HG03064 (cell line): ENCODE results near the gene ADAMTS17.

Experiments
- ATAC-seq: cut with Tn5 transposase; IDR thresholded peaks from one replicate; pipeline ENCODE4 v1.9.1; 2021; ENCODE audit warnings: low read depth; ENCODE audit not compliant: unreplicated experiment

Gene ADAMTS17

DNA sequence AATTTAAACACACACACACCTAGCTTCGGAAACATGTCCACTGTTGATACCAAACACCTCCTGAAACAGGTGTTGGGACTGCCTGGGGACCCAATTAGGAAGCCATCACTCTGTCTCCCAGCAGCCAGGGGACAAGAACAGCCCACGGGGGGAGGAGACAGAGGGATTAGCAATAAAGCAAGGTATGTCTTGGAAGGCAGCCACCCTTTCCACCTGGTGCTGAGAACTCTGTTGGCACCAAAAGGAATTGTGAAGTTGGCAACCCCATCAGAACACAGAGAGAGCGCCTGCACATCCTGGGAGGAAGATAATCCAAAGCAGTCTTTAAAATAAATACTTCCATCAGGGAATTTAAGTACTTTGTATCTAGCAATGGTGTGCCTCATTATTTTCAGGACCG lies 111.0 kb downstream of the ADAMTS17 start:
- ATAC-seq: no peak

DNA sequence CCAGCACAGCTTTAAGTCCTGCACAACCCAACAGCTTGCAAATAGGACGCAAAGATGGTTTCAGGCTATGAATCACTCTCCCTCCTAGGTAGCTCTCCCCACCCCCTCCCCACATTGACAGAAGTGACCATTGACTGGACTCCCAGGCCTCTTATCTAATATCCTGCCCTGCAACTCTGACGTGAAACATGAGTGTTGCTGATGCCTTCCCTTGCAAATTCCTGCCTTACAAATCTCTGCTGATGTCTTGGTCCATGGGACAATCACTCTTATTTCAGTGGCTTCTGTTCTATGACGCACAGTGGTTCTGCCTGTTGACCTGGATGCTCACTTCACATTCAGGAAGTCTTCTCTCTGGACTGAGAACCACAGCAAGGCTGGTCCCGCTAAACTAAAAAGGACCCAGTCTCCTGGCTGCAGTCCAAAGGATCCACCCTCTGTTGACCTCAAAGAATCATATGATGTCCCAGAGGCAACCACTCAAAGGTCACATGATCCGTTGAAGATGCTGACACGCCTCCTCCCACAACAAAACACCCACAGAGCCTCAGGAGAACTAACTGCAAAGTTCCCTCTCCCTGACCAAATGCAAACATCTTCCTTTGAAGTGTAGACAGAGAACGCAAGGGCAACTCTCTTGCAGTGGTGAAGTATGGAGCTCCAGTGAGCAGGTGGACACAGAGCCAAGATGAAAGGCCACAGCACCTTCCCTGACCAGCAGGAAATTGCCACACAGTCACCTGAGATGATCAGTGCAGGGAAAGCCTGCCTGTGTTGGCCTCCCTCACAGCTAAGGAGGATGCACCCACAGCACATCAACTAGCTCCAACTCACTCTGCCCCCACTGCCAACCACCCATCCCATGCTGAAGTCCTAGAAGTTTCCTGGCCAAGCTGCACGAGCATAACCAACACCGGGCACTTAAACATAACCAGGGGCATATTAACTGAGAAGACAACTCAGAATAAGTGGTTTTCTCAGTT lies 112.3 kb downstream of the ADAMTS17 start:
- ATAC-seq: no peak

DNA sequence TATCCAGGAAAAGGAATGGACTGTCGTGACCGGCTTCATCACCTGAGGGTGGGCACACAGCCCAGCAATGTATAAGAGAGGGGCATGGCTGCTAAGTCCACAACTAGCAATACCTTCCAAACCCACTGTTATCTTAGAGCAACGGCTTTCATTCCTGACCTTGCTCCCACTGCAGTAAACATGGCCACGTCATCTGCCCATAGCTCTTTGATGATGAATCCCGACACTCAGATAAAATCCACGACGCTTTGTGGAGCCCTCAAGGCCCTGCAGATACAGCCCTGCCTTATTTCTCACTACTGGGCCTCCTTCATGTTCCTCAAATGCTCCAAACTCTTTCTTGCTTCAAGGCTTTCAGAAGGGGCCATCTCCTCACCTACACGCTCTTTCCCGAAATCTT lies 114.0 kb downstream of the ADAMTS17 start:
- no peak for ATAC-seq

DNA sequence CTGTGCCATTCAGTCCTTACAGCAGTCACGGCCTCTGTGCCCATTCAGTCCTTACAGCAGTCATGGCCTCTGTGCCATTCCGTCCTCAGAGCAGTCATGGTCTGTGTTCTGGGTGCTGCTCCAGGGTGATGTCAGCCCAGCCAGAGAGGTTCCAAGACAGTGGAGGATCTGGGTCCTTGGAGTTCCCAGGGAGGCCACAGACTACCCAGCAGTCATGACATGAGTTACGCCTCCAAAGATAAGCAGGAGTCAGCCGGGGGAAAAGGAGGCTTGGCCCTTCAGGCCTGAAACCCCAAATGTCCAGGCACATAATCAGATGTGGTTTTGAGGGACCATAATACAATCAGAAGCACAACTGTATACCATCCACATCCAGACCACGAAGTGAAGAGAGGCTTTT lies 115.7 kb downstream of the ADAMTS17 start:
- ATAC-seq: no peak

DNA sequence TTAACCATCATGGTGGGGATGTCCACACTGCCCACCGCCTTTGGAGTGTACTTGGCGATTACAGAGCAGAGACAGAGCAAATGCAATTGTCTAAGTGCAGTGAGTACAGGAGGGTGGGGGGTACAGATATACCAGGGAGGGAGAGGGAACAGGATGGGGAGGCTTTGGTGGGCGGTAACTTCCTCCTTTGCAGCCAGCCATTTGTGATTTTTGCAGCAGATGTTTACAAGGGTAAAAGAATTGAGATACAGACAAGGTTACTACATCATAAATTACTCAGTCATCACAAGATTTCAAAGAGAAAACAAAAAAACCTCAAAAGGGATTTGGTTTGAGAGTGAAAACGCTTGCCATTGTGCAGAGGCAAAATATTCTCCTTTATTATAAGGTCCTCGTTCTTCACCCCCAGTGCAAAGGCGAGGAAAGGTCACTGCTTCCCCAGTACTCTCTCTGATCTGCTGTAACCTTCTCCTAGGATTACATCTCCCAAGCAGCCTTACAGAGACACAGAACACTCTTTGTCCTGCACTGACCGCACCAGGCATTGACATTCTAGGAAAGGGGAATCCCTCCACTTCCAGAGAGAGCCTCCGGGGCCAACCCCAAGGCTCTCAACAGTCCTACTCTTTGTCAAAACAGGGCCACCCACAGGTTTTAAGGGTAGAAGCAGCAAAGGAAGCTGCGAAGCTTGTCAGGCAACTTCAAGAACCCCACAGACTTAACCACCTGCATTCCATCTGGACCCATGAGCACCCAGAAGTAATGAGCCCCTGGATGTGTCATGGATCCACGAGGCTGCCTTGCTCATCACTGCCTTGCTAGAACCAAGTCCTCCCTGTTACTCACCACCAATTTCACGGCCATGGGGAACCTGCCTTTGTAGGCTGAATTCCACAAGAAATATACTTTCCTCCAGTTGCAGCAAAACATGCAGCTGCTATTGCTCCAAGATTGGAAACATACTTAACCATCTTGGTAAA lies 117.3 kb downstream of the ADAMTS17 start:
- ATAC-seq: no peak

DNA sequence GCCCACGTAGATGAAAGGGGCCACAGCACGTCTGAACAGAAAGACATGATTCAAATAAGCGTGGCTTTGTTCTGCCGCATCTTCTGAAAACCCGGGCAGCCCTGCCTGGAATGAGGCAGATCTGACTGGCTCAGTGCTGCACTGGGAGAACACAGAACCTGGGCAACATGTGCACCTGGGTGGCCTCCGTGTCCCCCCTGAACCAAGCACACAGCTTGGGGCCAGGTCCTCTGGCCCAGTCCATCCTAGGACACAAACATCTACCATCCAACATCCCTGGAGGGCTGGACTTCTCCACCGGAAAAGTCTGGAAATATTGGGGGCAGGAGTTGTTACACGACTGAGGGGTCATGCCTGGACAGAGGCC lies 119.4 kb downstream of the ADAMTS17 start:
- ATAC-seq: no peak

DNA sequence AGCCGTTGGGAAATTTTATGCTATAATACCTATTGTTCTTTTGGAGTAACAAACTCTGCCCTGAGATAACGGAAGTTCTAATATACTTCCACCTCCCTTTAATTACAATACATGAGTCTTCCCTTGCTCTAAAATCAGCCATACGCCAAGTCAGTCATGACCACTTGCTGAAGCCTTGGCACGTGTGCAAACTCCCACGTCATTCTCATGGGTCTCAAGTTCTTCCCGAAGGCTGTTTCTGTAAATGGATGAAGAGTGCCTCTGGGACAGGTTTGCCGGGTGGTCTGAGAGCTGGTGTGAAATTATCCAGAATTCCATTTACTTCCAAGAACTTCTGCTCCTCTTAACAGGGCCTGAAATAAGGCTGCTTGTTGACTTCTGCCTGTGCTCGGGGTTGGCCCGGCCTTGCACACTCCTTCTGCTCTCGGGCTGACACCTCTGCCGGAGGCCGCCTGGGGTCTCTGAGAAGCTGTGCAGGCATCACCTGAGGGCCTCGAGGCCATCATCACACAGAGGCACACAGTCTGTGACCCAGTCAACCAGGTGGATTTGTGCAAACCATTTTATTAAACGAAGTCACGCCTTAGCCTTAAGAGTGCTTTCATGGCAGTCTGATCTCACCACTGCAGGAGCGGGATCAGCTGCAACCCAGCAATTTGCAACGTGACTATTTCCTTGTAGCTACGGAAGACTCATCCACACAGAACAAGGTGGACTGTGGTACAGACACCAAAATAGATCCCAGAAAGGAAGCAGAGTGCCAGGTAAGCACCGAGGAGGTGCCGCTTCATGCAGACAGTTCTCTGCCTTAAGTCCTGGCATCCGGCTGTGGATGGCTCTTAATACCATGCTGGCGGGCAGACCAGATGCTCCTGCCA lies 120.1 kb downstream of the ADAMTS17 start:
- ATAC-seq: no peak

DNA sequence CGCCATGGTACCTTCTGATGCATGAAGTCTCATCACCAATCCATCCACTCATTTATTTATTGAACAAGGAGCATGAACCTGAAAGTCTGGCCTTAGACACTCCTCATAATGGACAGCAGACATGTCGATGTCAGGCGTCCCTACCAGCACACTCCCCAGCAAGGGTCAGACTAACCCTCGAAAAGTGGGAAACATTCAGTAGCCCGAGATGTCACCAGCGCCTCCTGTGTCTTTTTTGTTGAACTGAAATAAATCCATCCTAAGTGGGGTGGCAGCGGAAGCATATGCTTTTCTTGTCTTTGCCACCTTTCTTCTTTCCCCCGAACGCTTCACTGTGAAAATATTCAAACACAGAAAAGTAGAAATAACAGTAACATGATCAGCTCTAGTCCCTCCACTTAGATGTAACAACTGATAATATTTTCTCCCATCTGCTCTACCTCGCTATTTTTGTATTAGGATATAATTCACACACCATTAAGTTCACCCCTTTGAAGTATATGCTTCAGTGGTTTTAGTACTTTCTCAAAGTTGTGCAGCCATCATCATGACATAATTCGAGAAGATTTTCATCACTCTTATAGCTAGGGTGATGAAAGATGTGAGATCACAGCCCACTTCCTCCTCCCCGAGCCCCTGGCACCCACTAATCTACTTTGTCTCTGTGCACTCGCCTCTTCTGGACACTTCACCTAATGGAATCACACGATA lies 121.6 kb downstream of the ADAMTS17 start:
- ATAC-seq: no peak

DNA sequence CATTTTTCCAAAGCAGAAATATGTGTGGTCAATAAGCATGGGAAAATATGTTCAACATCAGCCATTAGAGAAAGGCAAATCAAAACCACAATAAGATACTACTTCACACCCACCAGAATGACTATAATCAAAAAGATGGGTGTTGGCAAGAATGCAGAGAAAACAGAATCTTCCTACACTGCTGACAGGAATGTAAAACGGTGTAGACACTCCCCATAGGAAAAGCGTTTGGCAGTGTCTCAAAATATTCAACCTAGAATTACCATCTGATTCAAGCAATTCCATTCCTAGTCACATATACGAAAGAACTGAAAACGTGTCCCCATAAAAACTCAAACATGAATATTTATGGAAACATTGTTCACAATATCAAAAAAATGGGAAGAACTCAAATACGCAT lies 123.3 kb downstream of the ADAMTS17 start:
- ATAC-seq: no peak

DNA sequence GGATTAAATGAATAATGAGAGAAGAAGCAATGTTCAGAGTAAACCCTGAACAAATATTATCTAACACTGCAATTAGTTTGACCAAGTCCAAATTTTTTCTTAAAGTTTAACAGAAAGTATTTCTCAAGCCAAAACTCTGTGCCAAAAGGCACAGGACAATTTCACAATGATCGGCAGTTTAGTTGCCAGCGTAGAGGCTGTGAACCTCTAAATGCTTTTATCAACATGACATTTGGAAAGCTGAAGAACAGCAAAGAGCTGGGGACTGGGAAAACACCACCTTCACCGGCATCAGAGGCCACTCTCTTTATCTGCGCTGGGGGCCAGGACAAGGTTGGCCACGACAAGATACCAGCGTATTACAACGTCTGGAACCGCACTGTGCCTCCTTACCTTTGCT lies 125.6 kb downstream of the ADAMTS17 start:
- ATAC-seq: no peak

DNA sequence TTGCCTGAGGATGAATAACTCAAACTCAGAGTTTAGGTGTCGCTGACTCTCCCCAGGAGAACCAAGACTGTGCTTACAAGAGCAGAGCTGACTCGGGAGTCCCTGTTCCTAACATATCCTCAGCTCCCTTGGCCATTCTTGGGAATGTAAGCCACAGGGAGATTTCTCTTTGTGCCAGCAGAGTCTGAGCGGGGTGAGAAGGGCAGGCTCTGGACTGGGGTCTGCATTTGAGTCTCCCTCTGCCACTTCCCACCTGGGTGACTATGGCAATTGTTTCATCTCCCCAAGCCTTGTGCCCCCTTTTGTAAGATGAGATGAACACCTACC lies 126.0 kb downstream of the ADAMTS17 start:
- ATAC-seq: no peak

DNA sequence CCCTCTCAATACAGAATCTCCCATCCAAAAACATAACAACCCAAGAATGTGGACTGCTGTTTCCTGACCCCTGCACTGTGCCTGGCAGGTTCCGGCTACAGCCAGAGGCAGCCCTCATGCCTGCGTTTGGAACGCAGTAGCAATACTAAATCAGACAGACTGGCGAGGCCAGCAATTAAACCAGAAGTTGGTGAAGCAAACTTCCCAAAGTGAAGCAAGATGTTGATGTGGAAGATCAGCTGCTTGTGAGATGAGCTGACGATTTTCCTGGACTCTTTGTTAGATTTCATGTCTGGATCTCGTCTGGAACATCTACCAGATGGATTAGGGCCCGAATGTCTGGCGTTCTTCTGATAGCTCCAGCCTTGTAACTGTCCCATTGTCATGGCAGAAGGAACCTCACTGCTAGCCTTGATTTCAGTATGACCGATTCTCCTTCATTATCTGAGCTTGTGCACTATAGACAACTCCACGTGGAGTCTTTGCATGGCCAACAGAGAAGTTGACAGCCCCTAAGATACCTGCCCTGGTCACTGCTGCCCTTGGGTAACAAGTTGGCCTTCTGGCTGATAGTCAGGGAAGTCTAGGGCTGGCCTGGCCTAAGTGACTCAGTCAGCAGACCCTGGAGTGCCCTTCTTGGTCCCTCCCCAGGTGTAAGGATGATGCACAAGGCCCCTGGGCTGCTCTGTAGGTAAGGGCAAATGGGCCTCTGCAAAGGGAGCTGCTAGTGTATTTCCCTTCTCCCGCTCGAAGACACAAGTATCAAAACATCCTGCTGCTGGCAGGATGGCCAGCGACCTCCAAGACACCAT lies 126.5 kb downstream of the ADAMTS17 start:
- ATAC-seq: no peak

DNA sequence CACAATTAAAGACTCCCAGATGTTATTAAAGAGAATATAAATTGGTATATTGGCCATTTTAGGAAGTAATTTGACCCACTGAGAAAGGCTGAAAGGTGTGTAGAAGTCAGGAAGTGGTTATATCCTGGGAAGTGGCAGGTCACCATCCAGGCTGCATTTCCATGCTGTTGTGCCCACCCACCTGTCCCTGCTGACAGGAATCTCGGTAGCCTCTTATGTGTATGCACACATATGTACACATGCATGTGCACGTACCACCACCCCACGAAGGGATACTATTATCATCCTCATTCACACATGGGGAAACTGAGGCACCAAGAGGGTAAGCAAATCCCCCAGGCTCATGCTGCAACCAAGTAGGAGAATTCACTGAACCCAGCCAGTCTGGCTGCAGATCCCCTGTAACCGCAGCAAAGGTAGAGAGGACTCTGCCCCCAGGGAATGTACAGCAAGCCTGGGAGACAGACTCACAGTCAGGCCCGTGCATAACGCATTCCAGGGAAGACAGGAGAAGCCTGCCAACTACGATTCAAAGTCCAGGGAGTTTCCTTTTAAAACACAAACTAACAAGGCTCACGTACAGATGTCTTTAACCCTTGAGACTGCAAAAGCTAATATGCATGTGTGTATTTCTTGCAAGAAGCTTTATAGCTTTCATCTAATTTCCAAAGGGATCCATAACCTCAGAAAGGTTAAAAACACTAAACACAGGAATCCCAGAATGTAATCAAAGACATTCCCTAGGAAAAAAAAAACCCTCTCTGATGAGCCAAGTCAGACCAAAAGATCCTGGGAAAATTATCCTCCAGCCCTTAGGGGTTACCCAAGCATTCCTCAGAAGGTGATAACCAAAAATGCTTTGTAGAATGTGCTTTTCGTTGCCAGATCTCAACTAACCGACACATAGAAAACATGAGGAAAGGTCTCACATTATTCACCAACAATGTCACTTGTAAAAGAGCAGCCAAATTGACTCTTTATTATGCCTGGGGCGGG lies 129.6 kb downstream of the ADAMTS17 start:
- no peak for ATAC-seq

DNA sequence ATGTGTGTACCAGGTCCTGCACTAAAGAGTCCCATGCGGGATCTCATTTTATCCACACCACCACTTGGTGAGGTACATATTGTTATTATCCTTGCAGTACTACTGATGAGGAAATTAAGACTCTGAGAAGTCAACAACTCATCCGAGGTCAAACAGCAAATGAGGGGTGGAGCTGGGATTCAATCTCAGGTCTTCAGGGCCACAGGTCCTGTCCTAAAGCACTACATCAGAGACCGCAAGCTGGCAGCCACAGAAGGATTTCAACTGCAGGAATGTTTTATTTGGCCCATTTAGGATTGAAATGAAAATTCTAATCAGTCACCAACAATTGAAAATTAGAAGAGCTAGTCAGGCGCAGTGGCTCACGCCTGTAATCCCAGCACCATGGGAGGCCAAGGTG lies 131.4 kb downstream of the ADAMTS17 start:
- no peak for ATAC-seq

DNA sequence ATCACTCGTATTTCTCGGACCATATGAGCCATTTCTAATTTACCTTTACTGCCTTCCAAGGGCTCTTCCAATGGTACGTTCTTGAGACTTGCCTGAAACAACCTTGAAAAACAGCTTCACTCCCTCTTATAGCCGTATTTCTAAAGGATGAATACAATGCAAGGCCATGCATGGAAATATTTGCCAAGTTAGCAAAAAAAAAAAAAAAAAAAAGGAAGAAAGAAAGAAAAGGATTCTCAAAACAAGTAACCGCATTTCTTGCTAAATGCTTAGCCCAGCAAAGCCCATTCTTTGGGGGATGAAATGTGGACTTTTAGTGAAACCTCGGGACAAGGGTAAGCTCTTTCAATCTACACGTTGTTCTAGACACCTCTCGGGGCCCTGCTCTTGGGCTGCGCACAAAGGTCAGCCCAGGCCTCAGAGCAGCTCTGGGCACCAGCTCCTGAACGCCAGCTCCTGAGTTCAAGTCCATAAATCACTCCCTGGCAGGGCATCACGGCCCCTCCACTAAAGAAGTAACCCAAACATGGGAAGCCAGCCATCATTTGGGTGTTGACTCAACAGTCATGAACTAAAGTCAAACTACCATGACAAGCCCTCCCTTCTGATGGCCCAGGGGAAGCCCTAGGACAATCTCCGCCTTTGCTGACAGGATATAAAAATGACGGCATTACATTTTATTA lies 132.7 kb downstream of the ADAMTS17 start:
- no peak for ATAC-seq

DNA sequence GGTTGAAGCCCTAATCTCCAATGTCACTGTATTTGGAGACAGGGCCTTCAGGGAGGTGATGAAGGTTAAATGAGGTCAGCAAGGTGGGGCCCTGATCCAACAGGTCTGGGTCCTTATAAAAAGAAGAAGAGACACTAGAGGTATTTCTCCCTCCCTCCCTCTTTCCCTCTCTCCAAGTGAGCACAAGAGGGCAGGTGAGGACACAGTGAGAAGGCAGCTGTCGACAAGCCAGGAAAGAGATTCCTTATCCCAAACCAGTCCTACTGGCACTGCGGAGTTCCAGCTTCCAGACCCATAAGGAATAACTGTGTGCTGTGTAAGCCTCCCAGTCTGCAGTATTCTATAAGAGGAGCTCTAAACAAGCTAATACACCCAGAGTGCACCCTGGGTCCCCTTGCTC lies 134.7 kb downstream of the ADAMTS17 start:
- ATAC-seq: no peak

DNA sequence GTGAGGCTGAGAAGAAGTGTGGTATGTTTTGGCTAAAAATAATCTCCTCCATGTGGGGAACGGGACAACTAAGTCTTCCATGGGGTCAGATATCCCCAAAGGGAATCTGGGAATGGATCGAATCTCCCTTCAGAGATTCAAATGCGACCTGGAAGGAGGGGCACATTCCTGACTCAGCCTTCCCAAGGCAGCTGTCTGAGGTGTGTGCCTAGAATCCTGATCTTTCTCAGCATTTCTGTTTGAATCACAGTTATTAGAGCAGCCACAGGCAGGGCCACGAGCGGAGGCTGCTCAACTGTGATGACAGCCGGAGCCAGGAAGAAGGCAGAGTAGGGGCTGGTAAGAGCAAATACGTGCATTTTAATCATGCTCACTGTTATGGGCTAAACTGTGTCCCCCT lies 135.1 kb downstream of the ADAMTS17 start:
- no peak for ATAC-seq
